Measurements from ENCODE around the gene LRRC43. TPM values are rescaled to one million over a fixed set of nuclear protein-coding genes. Genes with fewer than 3 reads are reported as not detected.
A peak's percentile ranks its signal among the peaks of the same experiment; 100 is the strongest.

The LRRC43 gene
- total RNA-seq, 1 experiment from 2014 or later, result 0.66 TPM

DNA sequence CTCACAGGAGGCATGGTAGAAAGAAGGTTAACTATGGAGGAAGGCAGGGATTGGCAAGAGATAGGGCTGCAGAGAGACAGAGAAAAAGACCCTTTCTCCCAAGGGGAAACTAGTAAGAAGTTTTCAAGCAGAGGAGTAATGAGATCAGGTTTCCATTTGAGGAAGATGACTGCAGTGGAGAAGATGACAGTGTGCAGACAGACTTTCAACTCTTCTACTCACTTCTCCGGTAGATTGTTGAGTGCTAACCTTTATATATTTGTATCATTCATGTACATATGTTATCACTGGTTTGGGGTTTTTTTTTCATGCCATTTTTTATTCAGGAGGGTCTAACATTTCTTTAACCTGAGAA, 14.7 kb downstream of the LRRC43 start:
- H3K9me2 ChIP-seq (replicated peaks; ENCODE audit: low read length), result no peaks in the 10 kb centered on the region
- no peaks in the 10 kb centered on the region for H4K20me1 ChIP-seq (ENCODE audit: low read length)
- H3K4me2 ChIP-seq (ENCODE audit: low read length), result peak overlapping the region; percentile 20
- H3K36me3 ChIP-seq (ENCODE audit: low read depth, low read length), result no peaks in the 10 kb centered on the region
- no peak overlapping the region for H3K9ac ChIP-seq (ENCODE audit: low read length)
- TF ChIP-seq EZH2 (IDR thresholded peaks at IDR 0.05; ENCODE audit: low read length, unreplicated experiment), result no peak
- TF ChIP-seq EZH2phosphoT487 (IDR thresholded peaks at IDR 0.05; ENCODE audit: borderline replicate concordance, low read length), result no peak
- TF ChIP-seq, protein P1, sequence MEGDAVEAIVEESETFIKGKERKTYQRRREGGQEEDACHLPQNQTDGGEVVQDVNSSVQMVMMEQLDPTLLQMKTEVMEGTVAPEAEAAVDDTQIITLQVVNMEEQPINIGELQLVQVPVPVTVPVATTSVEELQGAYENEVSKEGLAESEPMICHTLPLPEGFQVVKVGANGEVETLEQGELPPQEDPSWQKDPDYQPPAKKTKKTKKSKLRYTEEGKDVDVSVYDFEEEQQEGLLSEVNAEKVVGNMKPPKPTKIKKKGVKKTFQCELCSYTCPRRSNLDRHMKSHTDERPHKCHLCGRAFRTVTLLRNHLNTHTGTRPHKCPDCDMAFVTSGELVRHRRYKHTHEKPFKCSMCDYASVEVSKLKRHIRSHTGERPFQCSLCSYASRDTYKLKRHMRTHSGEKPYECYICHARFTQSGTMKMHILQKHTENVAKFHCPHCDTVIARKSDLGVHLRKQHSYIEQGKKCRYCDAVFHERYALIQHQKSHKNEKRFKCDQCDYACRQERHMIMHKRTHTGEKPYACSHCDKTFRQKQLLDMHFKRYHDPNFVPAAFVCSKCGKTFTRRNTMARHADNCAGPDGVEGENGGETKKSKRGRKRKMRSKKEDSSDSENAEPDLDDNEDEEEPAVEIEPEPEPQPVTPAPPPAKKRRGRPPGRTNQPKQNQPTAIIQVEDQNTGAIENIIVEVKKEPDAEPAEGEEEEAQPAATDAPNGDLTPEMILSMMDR (conservative IDR thresholded peaks at IDR 0.05; ENCODE audit: low read depth, low read length), result no peak
- no peaks in the 10 kb centered on the region for H3K9me3 ChIP-seq (ENCODE audit: low read length)
- H3K79me2 ChIP-seq (ENCODE audit: low read length), result no peaks in the 10 kb centered on the region
- ATAC-seq (no peak), DNase-seq (no peak)
- intact Hi-C loops (cut with micrococcal nuclease), result no loop called here
- no peak overlapping the region for H3K4me3 ChIP-seq (ENCODE audit: low read length)
- no peak overlapping the region for H3K27ac ChIP-seq (ENCODE audit: low read length)
- ChIA-PET POLR2A (ENCODE audit: unreplicated experiment) (no interaction called here), CTCF (no interaction called here)
- H3K4me1 ChIP-seq (ENCODE audit: insufficient read depth, low read length), result peaks cover 6% of the 10 kb centered on the region; the same call in 1 of the 2 replicates
- H2AFZ ChIP-seq (ENCODE audit: low read length), result no peak overlapping the region
- H3K27me3 ChIP-seq (ENCODE audit: low read length), result no peaks in the 10 kb centered on the region
- no peaks in the 10 kb centered on the region for H3F3A ChIP-seq (ENCODE audit: low read length, unreplicated experiment)
- BruUV-seq (replicated peaks), result no TSS peak

DNA sequence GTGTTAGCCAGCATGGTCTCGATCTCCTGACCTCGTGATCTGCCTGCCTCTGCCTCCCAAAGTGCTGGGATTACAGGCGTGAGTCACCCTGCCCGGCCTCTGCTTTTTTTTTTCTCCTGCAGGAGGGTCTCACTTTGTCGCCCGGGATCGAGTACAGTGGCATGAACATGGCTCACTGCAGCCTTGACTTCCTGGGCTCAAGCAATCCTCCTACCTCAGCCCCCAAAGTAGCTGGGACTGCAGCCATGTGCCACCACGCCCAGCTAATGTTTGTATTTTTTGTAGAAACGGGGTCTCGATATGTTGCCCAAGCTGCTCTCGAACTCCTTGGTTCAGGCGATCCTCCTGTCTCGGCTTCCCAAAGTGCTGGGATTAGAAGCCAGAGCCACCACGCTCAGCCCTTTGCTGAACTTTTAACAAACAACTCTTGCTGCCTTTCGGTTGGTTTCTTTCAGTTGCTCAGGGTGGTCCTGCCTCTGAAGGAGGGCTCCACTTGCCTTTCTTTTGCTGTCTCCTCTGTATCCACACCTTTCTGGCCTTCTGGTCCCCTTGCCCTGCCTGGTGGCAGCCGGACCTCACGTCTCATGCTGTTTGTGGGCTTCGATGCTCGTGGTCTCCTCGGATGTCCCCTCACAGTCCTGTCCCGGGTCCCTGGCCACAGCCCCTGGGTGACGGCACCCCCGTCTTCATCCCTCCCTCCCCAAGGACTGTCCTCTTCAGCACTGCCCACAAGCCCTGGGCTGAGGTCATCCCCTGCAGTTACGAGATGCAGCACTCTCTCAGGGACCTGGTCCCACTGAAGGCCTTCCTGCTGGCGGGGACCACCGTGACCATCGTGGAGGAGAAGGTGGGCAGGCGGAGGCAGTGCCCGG, 16.8 kb downstream of the LRRC43 start:
- Histone ChIP-seq H2AFZ (ENCODE audit: low read length) (no peak overlapping the region), H3K9me2 (replicated peaks; ENCODE audit: low read length) (no peaks in the 10 kb centered on the region), H3K79me2 (ENCODE audit: low read length) (no peaks in the 10 kb centered on the region), H4K20me1 (ENCODE audit: low read length) (no peaks in the 10 kb centered on the region), H3K4me2 (ENCODE audit: low read length) (no peak overlapping the region), H3K9me3 (ENCODE audit: low read length) (no peaks in the 10 kb centered on the region), H3K27me3 (ENCODE audit: low read length) (no peaks in the 10 kb centered on the region), H3K4me3 (ENCODE audit: low read length) (no peak overlapping the region), H3K9ac (ENCODE audit: low read length) (no peak overlapping the region), H3K4me1 (ENCODE audit: insufficient read depth, low read length) (peaks cover 6% of the 10 kb centered on the region; the same call in 1 of the 2 replicates), H3F3A (ENCODE audit: low read length, unreplicated experiment) (no peaks in the 10 kb centered on the region), H3K36me3 (ENCODE audit: low read depth, low read length) (no peaks in the 10 kb centered on the region), H3K27ac (ENCODE audit: low read length) (no peak overlapping the region)
- no TSS peak for BruUV-seq (replicated peaks)
- TF ChIP-seq, protein P1 (conservative IDR thresholded peaks at IDR 0.05; ENCODE audit: low read depth, low read length), result no peak
- TF ChIP-seq EZH2 (IDR thresholded peaks at IDR 0.05; ENCODE audit: low read length, unreplicated experiment) (no peak), EZH2phosphoT487 (IDR thresholded peaks at IDR 0.05; ENCODE audit: borderline replicate concordance, low read length) (no peak)
- ChIA-PET POLR2A (ENCODE audit: unreplicated experiment) (no interaction called here), CTCF (no interaction called here)
- ATAC-seq, result no peak
- no peak for DNase-seq
- intact Hi-C loops (cut with micrococcal nuclease), result no loop called here

- CTCF ChIA-PET, result no interaction called here
- intact Hi-C loops (cut with micrococcal nuclease), result no loop called here
- BruUV-seq (replicated peaks), result no TSS peak
Observed at GRCh38 chr12:122200541-122201175, 17.7 kb downstream of the LRRC43 start.

More at GRCh38 chr12:122200541-122201175, 17.7 kb downstream of the LRRC43 start:
- Histone ChIP-seq H4K20me1 (ENCODE audit: low read length) (peaks cover 5% of the 10 kb centered on the region; the same call in 1 of the 2 replicates), H3K9me2 (replicated peaks; ENCODE audit: low read length) (no peaks in the 10 kb centered on the region), H3K79me2 (ENCODE audit: low read length) (no peaks in the 10 kb centered on the region), H2AFZ (ENCODE audit: low read length) (no peak overlapping the region), H3K9ac (ENCODE audit: low read length) (no peak overlapping the region), H3K36me3 (ENCODE audit: low read depth, low read length) (no peaks in the 10 kb centered on the region), H3F3A (ENCODE audit: low read length, unreplicated experiment) (no peaks in the 10 kb centered on the region), H3K27ac (ENCODE audit: low read length) (no peak overlapping the region), H3K4me2 (ENCODE audit: low read length) (no peak overlapping the region), H3K4me3 (ENCODE audit: low read length) (no peak overlapping the region), H3K27me3 (ENCODE audit: low read length) (no peaks in the 10 kb centered on the region), H3K4me1 (ENCODE audit: insufficient read depth, low read length) (peaks cover 6% of the 10 kb centered on the region; the same call in 1 of the 2 replicates), H3K9me3 (ENCODE audit: low read length) (no peaks in the 10 kb centered on the region)
- no peak for ATAC-seq
- POLR2A ChIA-PET (ENCODE audit: unreplicated experiment), result no interaction called here
- DNase-seq, result no peak
- TF ChIP-seq, protein P1 (conservative IDR thresholded peaks at IDR 0.05; ENCODE audit: low read depth, low read length), result 0 out of 2 replicates have a peak, but pooled peaks have one; percentile 23
- TF ChIP-seq EZH2phosphoT487 (IDR thresholded peaks at IDR 0.05; ENCODE audit: borderline replicate concordance, low read length), result no peak
